Cardiac fibroblast (primary cell): Measurements from ENCODE around the gene MUC16.

Experiments
- DNase-seq, 2 donors: peaks; one replicate each; pipeline versions ENCODE4 v3.0.0 to v3.0.0-alpha.2; 2010; ENCODE audit warnings: low read depth in 2 of 2
- H3K4me3 ChIP-seq, 2 donors: replicated peaks in 1 of 2; 1 replicate in 1 of 2; 2 replicates in 1 of 2; pipeline ENCODE4 v1.5.1; 2011; ENCODE audit warnings: low read depth in 2 of 2, low read length in 2 of 2, mild to moderate bottlenecking in 2 of 2, moderate library complexity in 1 of 2
- TF ChIP-seq, protein P1 (sequence below): IDR thresholded peaks from one replicate; pipeline ENCODE4 v1.5.1; 2011; ENCODE audit warnings: low read depth, mild to moderate bottlenecking, low read length, inconsistent platforms

MUC16 gene

DNA sequence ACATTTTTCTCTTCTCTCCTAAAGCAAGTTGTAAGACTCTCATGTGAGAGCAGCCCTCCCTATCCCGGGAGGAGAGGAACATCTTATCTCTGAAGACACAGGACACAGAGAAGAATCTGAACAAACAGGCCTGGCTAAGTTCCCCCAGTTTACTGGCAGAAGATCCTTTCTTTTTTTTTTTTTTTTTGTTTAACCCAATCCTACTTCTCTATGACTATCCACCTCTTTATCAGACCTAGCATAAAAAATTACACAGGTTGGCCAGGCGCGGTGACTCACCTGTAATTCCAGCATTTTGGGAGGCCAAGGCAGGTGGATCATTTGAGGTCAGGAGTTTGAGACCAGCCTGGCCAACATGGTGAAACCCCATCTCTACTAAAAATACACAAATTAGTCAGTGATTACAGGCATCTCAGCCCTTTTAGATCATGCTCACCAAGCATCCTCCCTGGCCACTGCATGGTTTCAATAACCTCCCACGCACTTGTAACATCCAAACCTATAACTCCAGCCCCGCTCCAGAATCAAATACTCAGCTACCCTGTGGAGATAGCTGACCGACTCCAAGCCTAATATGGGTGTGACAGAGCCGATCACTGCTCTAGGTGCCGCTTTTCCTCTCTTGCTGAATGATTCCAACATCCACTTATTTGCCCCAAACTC lies 27.3 kb upstream of the MUC16 start:
- TF ChIP-seq, protein P1, sequence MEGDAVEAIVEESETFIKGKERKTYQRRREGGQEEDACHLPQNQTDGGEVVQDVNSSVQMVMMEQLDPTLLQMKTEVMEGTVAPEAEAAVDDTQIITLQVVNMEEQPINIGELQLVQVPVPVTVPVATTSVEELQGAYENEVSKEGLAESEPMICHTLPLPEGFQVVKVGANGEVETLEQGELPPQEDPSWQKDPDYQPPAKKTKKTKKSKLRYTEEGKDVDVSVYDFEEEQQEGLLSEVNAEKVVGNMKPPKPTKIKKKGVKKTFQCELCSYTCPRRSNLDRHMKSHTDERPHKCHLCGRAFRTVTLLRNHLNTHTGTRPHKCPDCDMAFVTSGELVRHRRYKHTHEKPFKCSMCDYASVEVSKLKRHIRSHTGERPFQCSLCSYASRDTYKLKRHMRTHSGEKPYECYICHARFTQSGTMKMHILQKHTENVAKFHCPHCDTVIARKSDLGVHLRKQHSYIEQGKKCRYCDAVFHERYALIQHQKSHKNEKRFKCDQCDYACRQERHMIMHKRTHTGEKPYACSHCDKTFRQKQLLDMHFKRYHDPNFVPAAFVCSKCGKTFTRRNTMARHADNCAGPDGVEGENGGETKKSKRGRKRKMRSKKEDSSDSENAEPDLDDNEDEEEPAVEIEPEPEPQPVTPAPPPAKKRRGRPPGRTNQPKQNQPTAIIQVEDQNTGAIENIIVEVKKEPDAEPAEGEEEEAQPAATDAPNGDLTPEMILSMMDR = no peak
- H3K4me3 ChIP-seq = no peak overlapping the region
- no peak for DNase-seq

DNA sequence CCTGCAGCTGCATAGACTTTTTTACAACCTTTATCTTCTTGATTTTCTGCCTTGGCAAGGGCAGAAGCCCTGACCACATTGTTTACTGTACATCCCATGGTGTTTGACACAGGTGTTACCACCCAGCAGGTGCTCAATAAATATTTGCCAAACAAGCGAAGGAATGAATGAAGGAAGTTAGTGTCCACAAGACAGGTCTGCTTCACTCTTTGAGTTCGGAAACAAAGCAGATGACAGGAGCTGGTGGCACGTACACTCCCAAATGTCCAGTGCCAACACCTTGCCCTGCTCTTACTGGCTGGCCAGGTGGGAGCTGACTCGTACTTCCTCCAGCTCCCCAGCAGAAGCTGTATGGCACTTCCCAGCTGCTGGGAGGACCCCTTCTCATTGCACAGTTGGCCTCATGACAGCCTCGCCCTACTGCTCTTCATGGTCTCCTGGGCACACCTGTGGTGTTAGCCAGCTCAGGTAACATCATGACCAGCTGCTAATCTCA lies 22.0 kb upstream of the MUC16 start:
- no peak for DNase-seq
- TF ChIP-seq, protein P1 = no peak
- H3K4me3 ChIP-seq = no peak overlapping the region

DNA sequence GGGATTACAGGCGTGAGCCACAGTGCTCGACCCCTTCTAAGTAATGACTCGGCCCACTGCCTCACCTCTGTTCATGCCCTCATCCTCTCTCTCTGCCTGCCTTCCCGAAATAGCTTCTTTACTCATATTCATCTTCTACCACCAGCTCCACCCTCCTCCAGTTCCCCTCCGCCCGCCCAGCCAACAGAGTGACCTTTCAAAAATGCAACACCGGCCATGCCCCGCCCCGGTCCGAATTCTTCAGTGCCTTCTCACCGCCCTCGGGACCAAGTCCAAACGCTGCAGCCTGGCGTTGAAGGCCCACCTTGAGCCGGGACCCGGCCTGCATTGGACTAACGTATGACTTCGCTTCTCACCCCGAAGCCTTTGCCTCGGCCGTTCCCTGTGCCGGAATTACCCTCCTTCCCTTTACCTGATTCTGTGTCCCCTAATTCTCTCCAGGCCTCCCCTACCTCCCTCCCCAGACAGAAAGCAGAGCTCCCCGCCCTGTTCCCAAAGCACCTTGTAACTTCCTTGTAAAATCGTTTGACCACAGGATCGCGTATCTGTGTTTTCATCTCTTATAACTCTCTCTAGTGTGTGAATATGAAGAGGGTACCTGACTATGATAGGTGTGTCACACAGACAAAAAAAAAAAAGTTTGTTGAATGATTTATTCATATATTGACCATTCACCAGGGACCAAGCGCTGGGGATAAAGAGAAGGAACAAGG lies 8.1 kb upstream of the MUC16 start:
- DNase-seq = no peak
- TF ChIP-seq, protein P1 = no peak
- H3K4me3 ChIP-seq = no peak overlapping the region

DNA sequence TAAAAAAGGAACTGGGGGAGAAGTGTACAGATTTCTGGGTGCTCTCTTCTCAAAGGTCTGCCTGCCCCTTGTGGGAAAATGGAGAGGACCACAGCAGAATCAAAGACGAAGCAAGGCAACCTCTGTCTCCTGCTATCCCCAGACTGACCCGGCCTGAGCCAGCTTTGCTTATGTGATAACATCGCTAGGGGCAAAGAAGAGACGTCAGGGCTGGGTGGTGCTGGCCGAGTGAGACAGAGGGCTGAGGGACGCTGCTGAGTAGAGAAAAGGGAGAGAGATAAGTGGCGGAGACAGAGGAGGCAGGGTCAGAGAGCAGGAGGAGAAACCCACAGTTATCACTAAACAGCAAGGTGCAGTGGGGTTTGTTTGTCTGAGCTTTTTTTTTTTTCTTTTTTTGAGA lies 4.6 kb upstream of the MUC16 start:
- TF ChIP-seq, protein P1 = no peak
- no peak for DNase-seq
- no peak overlapping the region for H3K4me3 ChIP-seq

DNA sequence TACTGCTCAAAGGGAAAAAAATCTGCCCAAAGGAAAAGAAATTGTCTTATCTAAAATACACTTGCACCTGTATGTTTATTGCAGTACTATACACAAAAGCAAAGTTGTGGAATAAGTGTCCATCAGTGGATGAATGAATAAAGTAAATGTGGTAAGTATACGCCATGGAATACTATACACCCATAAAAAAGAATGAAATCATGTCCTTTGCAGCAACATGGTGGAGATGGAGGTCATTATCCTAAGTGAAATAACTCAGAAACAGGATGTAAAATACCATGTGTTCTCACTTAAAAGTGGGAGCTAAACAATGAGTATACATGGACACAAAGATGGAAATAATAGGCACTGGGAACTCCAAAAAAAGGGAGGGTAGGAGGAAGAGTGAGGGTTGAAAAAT lies 3.8 kb upstream of the MUC16 start:
- TF ChIP-seq, protein P1 = no peak
- DNase-seq = no peak
- H3K4me3 ChIP-seq = no peak overlapping the region

DNA sequence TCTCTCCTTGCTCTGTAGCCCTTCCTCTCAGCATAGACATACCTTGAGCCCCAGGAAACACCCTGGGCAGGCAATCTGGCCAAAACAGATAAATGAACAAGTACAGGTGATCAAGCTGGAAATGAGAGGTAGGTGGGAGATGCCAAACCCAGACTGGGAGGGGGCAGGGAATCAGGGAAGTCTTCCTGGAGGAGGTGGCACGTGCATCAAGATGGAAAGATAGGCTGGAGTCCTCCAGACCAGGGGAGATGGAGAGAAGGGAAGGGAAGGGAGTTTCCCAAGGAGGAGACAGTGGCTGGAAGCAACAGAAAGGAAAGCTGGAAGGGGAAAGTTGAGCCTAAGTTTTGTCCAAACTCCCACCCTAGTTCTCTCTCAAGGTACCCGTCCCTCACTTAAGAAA lies 1.7 kb upstream of the MUC16 start:
- H3K4me3 ChIP-seq = no peak overlapping the region
- DNase-seq = no peak
- TF ChIP-seq, protein P1 = no peak
